Measurements from ENCODE around the gene MAP6. TPM values are rescaled to one million over a fixed set of nuclear protein-coding genes. Genes with fewer than 3 reads are reported as not detected.

The MAP6 gene
- total and polyA plus RNA-seq, 7 donors = 0.60 to 24.9 (median 8.7) TPM; not detected in 1

DNA sequence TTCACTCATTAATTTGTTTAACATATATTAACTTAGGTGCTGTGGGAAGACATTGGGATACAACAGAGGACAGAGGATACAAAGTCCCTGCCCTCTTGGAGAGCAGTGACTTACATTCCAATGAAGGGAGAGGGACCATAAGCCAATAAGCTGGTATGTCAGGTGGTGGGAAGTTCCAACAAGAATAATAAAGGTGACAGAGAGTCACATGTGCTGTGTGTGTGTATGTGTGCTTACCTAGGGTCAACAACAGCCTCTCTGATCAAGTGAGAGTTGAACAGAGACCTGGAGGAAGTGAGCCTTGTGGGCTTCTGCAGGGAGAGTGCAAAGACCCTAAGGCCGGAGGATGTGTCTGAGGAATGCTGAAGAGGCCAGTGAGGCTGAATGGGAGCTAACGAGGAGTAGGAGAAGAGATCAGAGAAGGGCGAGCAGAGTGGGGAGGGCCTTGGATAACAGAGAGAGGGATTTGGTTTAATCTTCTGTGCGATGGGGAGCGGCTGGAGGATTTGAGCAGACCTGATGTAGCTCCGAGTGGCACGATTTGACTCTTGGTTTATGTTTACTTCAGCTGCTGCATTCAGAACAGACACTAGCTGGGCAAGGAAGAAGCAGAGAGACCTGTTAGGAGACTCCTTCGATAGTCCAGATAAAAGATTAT lies 35.3 kb downstream of the MAP6 start:
- DNase-seq = no peak
- no peaks in the 10 kb centered on the region for H3K9me3 ChIP-seq
- intact Hi-C loops (cut with DNase I) = no loop called here
- no peaks in the 10 kb centered on the region for H3K36me3 ChIP-seq
- no peak overlapping the region for H3K4me3 ChIP-seq
- H3K27me3 ChIP-seq = no peaks in the 10 kb centered on the region
- TF ChIP-seq POLR2AphosphoS5 (IDR thresholded peaks at IDR 0.05) (no peak), EP300 (IDR thresholded peaks at IDR 0.05) (no peak), POLR2A (IDR thresholded peaks at IDR 0.05) (no peak)
- TF ChIP-seq, protein P1, sequence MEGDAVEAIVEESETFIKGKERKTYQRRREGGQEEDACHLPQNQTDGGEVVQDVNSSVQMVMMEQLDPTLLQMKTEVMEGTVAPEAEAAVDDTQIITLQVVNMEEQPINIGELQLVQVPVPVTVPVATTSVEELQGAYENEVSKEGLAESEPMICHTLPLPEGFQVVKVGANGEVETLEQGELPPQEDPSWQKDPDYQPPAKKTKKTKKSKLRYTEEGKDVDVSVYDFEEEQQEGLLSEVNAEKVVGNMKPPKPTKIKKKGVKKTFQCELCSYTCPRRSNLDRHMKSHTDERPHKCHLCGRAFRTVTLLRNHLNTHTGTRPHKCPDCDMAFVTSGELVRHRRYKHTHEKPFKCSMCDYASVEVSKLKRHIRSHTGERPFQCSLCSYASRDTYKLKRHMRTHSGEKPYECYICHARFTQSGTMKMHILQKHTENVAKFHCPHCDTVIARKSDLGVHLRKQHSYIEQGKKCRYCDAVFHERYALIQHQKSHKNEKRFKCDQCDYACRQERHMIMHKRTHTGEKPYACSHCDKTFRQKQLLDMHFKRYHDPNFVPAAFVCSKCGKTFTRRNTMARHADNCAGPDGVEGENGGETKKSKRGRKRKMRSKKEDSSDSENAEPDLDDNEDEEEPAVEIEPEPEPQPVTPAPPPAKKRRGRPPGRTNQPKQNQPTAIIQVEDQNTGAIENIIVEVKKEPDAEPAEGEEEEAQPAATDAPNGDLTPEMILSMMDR (IDR thresholded peaks at IDR 0.05) = no peak
- peaks cover 0 to 21% (median 17%) of the 10 kb centered on the region in 4 donors for H3K4me1 ChIP-seq
- WGBS, 2 donors = 81 to 87% methylated on average over 8 of the region's 8 CpGs
- peak overlapping the region in 1 of 4 donors; percentile 75 for H3K27ac ChIP-seq

DNA sequence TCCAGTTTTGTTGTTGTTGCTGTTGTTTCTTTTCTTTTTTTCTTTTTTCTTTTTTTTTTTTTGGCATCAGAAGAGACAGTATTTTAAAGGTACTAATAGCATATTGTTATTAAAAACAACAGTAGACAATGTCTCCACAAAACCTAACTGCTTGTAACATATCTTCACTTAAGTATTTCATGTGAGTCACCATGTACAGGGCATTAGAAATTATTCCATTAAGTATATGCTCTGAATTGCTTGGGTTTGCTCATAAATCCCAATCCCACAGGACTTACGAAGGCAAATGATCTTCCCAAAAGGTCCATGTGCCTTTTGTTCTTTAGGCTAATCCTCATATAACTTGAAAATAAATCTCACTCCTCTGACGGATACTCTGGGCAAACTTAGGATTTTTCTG lies 35.9 kb downstream of the MAP6 start:
- Histone ChIP-seq H3K4me1 (peaks cover 0 to 21% (median 17%) of the 10 kb centered on the region in 4 donors), H3K36me3 (no peaks in the 10 kb centered on the region), H3K4me3 (no peak overlapping the region), H3K27ac (no peak overlapping the region), H3K9me3 (no peaks in the 10 kb centered on the region), H3K27me3 (no peaks in the 10 kb centered on the region)
- TF ChIP-seq POLR2A (IDR thresholded peaks at IDR 0.05) (no peak), POLR2AphosphoS5 (IDR thresholded peaks at IDR 0.05) (no peak), EP300 (IDR thresholded peaks at IDR 0.05) (no peak)
- TF ChIP-seq, protein P1 (IDR thresholded peaks at IDR 0.05) = no peak
- no peak for DNase-seq
- intact Hi-C loops (cut with DNase I) = no loop called here
- WGBS, 2 donors = 84 to 88% methylated on average over 2 of the region's 2 CpGs

DNA sequence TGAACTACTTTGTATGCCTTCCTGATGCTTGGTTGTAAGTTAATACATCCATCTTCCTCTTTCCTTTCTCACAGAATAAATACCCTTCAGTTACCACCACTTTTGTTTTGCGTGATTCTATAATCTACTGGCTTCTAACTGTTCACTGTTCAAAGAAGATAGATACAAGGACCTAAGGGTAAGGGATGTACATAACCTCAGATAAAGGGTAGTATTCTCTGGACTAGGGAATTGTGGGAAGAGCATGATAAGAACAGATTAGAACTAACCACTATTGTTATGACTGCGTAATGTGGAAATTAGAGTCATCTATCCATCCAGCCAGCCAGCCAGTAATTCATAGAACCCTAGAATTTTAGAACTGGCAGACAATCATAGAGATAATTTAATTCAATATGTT lies 36.4 kb downstream of the MAP6 start:
- no peak overlapping the region for H3K4me3 ChIP-seq
- no peak overlapping the region for H3K27ac ChIP-seq
- no peaks in the 10 kb centered on the region for H3K27me3 ChIP-seq
- 95 to 98% methylated on average over 2 of the region's 2 CpGs for WGBS, 2 donors
- no peaks in the 10 kb centered on the region for H3K9me3 ChIP-seq
- no peak for DNase-seq
- H3K4me1 ChIP-seq = peaks cover 0 to 21% (median 17%) of the 10 kb centered on the region in 4 donors
- H3K36me3 ChIP-seq = no peaks in the 10 kb centered on the region
- TF ChIP-seq, protein P1 (IDR thresholded peaks at IDR 0.05) = no peak
- TF ChIP-seq POLR2AphosphoS5 (IDR thresholded peaks at IDR 0.05) (no peak), EP300 (IDR thresholded peaks at IDR 0.05) (no peak), POLR2A (IDR thresholded peaks at IDR 0.05) (no peak)
- intact Hi-C loops (cut with DNase I) = no loop called here

DNA sequence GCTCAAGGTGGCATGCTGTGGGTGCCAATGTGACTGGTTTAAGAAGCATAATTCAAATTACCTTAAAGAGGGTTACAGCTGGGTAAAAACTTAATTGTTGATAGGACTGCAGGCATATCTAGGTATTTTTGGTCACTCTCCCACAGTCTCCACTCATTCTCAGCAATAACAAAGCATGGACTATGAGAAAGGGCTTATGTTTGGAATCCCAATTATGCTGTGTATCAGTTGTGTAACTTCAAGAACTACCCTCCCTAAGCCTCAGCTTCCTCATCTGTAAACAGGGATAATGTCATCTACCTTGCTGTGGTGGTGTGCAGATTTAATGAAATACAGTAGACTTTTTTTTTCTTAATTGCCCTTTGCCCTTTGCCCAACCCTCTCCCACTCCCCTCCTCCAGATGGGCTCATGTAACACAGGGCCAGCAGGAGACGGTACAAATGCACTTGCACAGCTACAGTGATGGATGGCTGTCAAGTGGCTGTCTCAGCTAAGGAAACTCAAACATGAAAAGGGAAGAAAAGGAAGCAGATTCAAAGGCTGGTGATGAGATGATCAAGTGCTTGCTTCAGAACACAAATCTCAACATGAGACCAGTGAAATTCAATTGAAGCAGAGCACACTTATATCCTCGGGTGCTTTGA lies 37.6 kb downstream of the MAP6 start:
- no peaks in the 10 kb centered on the region for H3K9me3 ChIP-seq
- WGBS, 2 donors = 56 to 61% methylated on average over 2 of the region's 2 CpGs
- H3K4me3 ChIP-seq = no peak overlapping the region
- no peak overlapping the region for H3K27ac ChIP-seq
- H3K27me3 ChIP-seq = no peaks in the 10 kb centered on the region
- TF ChIP-seq POLR2A (IDR thresholded peaks at IDR 0.05) = no peak
- no peaks in the 10 kb centered on the region for H3K36me3 ChIP-seq
- DNase-seq = no peak
- peaks cover 0 to 23% (median 20%) of the 10 kb centered on the region in 4 donors for H3K4me1 ChIP-seq
- intact Hi-C loops (cut with DNase I) = no loop called here

DNA sequence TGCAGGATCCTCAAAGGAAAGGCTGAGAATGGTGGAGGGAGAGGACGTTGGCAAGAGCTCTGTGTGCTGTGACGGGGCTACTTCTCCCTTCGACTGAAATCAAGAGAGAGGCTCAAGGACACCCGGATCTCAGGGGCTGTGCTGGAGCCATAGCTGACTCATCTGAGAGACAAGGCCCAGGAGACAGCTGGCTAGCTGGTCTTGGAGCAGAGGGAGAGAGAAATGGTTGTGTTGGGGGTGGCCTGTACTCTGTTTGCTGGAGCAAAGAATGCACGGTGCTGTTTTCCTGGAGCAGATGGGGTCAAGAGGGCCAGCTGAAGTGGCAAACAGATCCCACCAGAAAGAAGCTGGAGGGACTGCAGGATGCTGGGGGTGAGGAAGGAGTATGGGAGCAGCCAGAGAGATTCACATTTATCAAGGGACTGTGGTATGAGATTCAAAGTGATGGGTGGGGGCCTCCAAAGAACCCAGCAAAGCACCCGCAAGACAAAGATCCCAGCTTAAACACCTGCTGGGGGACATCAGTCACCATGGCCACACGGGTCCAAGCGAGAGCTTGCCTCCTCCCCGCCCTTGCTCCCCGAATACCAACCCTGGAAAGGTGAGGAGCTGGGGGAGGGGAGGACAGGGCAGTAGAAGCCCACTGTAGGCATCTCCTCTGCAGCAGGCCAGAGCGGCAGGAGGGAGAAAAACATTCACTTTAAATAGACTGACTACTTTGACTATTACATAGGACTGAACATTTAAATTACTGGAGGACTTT lies 40.8 kb downstream of the MAP6 start:
- Histone ChIP-seq H3K36me3 (no peaks in the 10 kb centered on the region), H3K9me3 (no peaks in the 10 kb centered on the region), H3K4me3 (no peak overlapping the region), H3K4me1 (peaks cover 0 to 8% (median 3%) of the 10 kb centered on the region in 4 donors), H3K27ac (no peak overlapping the region), H3K27me3 (no peaks in the 10 kb centered on the region)
- DNase-seq = no peak
- TF ChIP-seq POLR2A (IDR thresholded peaks at IDR 0.05) = no peak
- TF ChIP-seq, protein P1 (IDR thresholded peaks at IDR 0.05) = no peak
- TF ChIP-seq EP300 (IDR thresholded peaks at IDR 0.05) = no peak
- TF ChIP-seq POLR2AphosphoS5 (IDR thresholded peaks at IDR 0.05) = no peak
- intact Hi-C loops (cut with DNase I) = no loop called here
- 82 to 84% methylated on average over 11 of the region's 11 CpGs for WGBS, 2 donors

Measured in sigmoid colon (tissue), 7 donors.